Stimulated activated CD8-positive, alpha-beta memory T cell treated with anti-CD3 and anti-CD28 coated beads, Interleukin-4, amount 100 ng/mL, for 1 hour (primary cell): ENCODE data around the gene MAMDC2.

Source experiments
- DNase-seq, 2 donors: peaks; one replicate each; pipeline ENCODE4 v3.0.0-alpha.2; 2020; ENCODE audit warnings: low read depth in 2 of 2, low spot score in 1 of 2

The MAMDC2 gene

GRCh38 chr9:70061776-70062175, 18.1 kb downstream of the MAMDC2 start:
- DNase-seq = no peak

GRCh38 chr9:70064496-70064895, 20.8 kb downstream of the MAMDC2 start:
- no peak for DNase-seq

GRCh38 chr9:70065572-70065971, 21.9 kb downstream of the MAMDC2 start:
- DNase-seq = no peak

GRCh38 chr9:70066418-70066817, 22.8 kb downstream of the MAMDC2 start:
- DNase-seq = no peak

- DNase-seq = no peak
Observed at GRCh38 chr9:70066874-70067273, 23.2 kb downstream of the MAMDC2 start.

GRCh38 chr9:70069704-70070103, 26.1 kb downstream of the MAMDC2 start:
- no peak for DNase-seq

GRCh38 chr9:70073193-70073592, 29.5 kb downstream of the MAMDC2 start:
- DNase-seq = no peak

- no peak for DNase-seq
Observed at GRCh38 chr9:70073756-70074155, 30.1 kb downstream of the MAMDC2 start.

GRCh38 chr9:70076678-70077077, 33.0 kb downstream of the MAMDC2 start:
- no peak for DNase-seq

- DNase-seq = no peak
Observed at GRCh38 chr9:70079417-70080037, 35.9 kb downstream of the MAMDC2 start.

GRCh38 chr9:70080481-70081119, 37.0 kb downstream of the MAMDC2 start:
- DNase-seq = no peak

GRCh38 chr9:70081120-70081495, 37.5 kb downstream of the MAMDC2 start:
- DNase-seq = no peak

GRCh38 chr9:70083429-70083828, 39.8 kb downstream of the MAMDC2 start:
- DNase-seq = no peak

GRCh38 chr9:70085241-70085640, 41.6 kb downstream of the MAMDC2 start:
- no peak for DNase-seq

GRCh38 chr9:70091103-70091502, 47.5 kb downstream of the MAMDC2 start:
- DNase-seq = no peak

- no peak for DNase-seq
Observed at GRCh38 chr9:70091572-70091971, 47.9 kb downstream of the MAMDC2 start.

- DNase-seq = no peak
Observed at GRCh38 chr9:70092190-70092589, 48.5 kb downstream of the MAMDC2 start.

- DNase-seq = no peak
Observed at GRCh38 chr9:70093095-70093494, 49.4 kb downstream of the MAMDC2 start.

- DNase-seq = no peak
Observed at GRCh38 chr9:70093944-70094343, 50.3 kb downstream of the MAMDC2 start.

- DNase-seq = no peak
Observed at GRCh38 chr9:70094747-70095146, 51.1 kb downstream of the MAMDC2 start.

GRCh38 chr9:70097187-70097586, 53.5 kb downstream of the MAMDC2 start:
- no peak for DNase-seq

- DNase-seq = no peak
Observed at GRCh38 chr9:70100362-70100761, 56.7 kb downstream of the MAMDC2 start.

- no peak for DNase-seq
Observed at GRCh38 chr9:70101265-70101664, 57.6 kb downstream of the MAMDC2 start.
